B cell (primary cell): ENCODE data around the gene ADRB2. TPM values are rescaled to one million over a fixed set of nuclear protein-coding genes. Genes with fewer than 3 reads are reported as not detected.

Experiments
- ATAC-seq: fragments of 200-7000 bp; cut with Tn5 transposase; one replicate; pipeline ENCODE4 v1.10.0; 2021; ENCODE audit warnings: low read depth, mild to moderate bottlenecking, moderate number of reproducible peaks, moderate library complexity
- CTCF ChIA-PET: fragments of 350-600 bp; sonication (Branson Sonifier 250); formaldehyde crosslinking; loops from one replicate; lab custom pipeline; 2021; ENCODE audit warnings: antibody characterized with exemption, inconsistent platforms; lab: Charles Lee
- POLR2A ChIA-PET: fragments of 350-600 bp; sonication (Branson Sonifier 250); formaldehyde crosslinking; loops from one replicate; lab custom pipeline; 2021; ENCODE audit warnings: antibody characterized with exemption; lab: Charles Lee
- DNase-seq: peaks from one replicate; pipeline ENCODE4 v3.0.0; 2013
- H2AFZ ChIP-seq: 2 replicates; pipeline ENCODE4 v1.6.1; 2012; ENCODE audit warnings: mild to moderate bottlenecking, low read depth, low read length; ENCODE audit not compliant: insufficient read depth, poor library complexity, severe bottlenecking
- H3K27ac ChIP-seq, 2 donors: 1 replicate in 1 of 2; 2 replicates in 1 of 2; pipeline ENCODE4 v1.5.1; 2012 to 2013; ENCODE audit warnings: low read length in 2 of 2, mild to moderate bottlenecking in 2 of 2, moderate library complexity in 1 of 2
- H3K27me3 ChIP-seq, 4 experiments: fragments of 200-600 bp in 1 of 4; sonication (generic) in 1 of 4; replicated peaks in 1 of 4; 1 replicate in 2 of 4; 2 replicates in 2 of 4; pipeline versions ENCODE4 v1.6.1 to v1.7.0; 2013 to 2016; ENCODE audit warnings: low read length in 3 of 4, mild to moderate bottlenecking in 2 of 4, mixed read lengths in 1 of 4, moderate library complexity in 1 of 4; ENCODE audit not compliant: insufficient read depth in 4 of 4, control insufficient read depth in 3 of 4; ENCODE audit errors: control extremely low read depth in 1 of 4
- H3K36me3 ChIP-seq, 2 experiments: replicated peaks in 1 of 2; 1 replicate in 1 of 2; 2 replicates in 1 of 2; pipeline versions ENCODE4 v1.6.1 to v1.7.1; 2013; ENCODE audit warnings: low read length in 1 of 2; ENCODE audit not compliant: insufficient read depth in 2 of 2, control insufficient read depth in 1 of 2; ENCODE audit errors: control extremely low read depth in 1 of 2, extremely low read depth in 1 of 2
- H3K4me1 ChIP-seq, 2 donors: fragments of 200-600 bp in 1 of 2; sonication (generic) in 1 of 2; 1 replicate in 1 of 2; 2 replicates in 1 of 2; pipeline versions ENCODE4 v1.5.1 to v1.6.1; 2013 to 2017; ENCODE audit warnings: low read length in 2 of 2; ENCODE audit not compliant: control insufficient read depth in 2 of 2, insufficient read depth in 2 of 2
- H3K4me2 ChIP-seq: replicated peaks from 2 replicates; pipeline ENCODE3; 2012; ENCODE audit warnings: mild to moderate bottlenecking, low read depth, low read length; ENCODE audit not compliant: poor library complexity, severe bottlenecking
- H3K4me3 ChIP-seq, 5 experiments: fragments of 200-600 bp in 1 of 5; sonication (generic) in 1 of 5; 1 replicate in 3 of 5; 2 replicates in 2 of 5; pipeline versions ENCODE4 v1.5.1 to v1.7.0; 2011 to 2016; ENCODE audit warnings: low read length in 4 of 5, mild to moderate bottlenecking in 4 of 5, low read depth in 2 of 5, control low read depth in 1 of 5, moderate library complexity in 1 of 5; ENCODE audit not compliant: insufficient read depth in 1 of 5; ENCODE audit errors: control extremely low read depth in 1 of 5, extremely low read depth in 1 of 5
- H3K79me2 ChIP-seq: fragments of 200-600 bp; sonication (generic); one replicate; pipeline ENCODE4 v1.6.0; 2016; ENCODE audit warnings: low read length; ENCODE audit not compliant: control insufficient read depth, insufficient read depth
- H3K9ac ChIP-seq: fragments of 200-600 bp; sonication (generic); 2 replicates; pipeline ENCODE4 v1.6.1; 2017; ENCODE audit warnings: mild to moderate bottlenecking, low read length, moderate library complexity
- H3K9me3 ChIP-seq, 3 donors: one replicate each; pipeline versions ENCODE4 v1.6.1 to v1.7.1; 2013; ENCODE audit warnings: low read length in 2 of 3; ENCODE audit not compliant: control insufficient read depth in 2 of 3, insufficient read depth in 1 of 3; ENCODE audit errors: control extremely low read depth in 1 of 3
- H4K20me1 ChIP-seq: 2 replicates; pipeline ENCODE4 v1.6.0; 2012; ENCODE audit warnings: mild to moderate bottlenecking, low read length; ENCODE audit not compliant: insufficient read depth, control insufficient read depth, poor library complexity, severe bottlenecking
- H3K27ac Mint-ChIP-seq: one replicate; pipeline ENCODE4 v1.8.0; 2021; ENCODE audit warnings: mixed read lengths
- H3K27me3 Mint-ChIP-seq: one replicate; pipeline ENCODE4 v1.8.0; 2021; ENCODE audit warnings: mixed read lengths
- H3K4me1 Mint-ChIP-seq: one replicate; pipeline ENCODE4 v1.8.0; 2021; ENCODE audit warnings: mixed read lengths
- H3K4me3 Mint-ChIP-seq: one replicate; pipeline ENCODE4 v1.8.0; 2021; ENCODE audit warnings: mixed read lengths
- H3K9me3 Mint-ChIP-seq: one replicate; pipeline ENCODE4 v1.8.0; 2022; ENCODE audit warnings: mixed read lengths; ENCODE audit not compliant: insufficient read depth
- CTCF ChIP-seq: fragments of 200-600 bp; IDR thresholded peaks from one replicate; pipeline ENCODE4 v1.8.0; 2022; ENCODE audit warnings: antibody characterized with exemption, mild to moderate bottlenecking
- EZH2 ChIP-seq: IDR thresholded peaks from 2 replicates; pipeline ENCODE4 v1.6.1; 2012; ENCODE audit warnings: borderline replicate concordance, low read depth, mild to moderate bottlenecking, moderate library complexity, low read length; ENCODE audit not compliant: insufficient read depth, poor library complexity, severe bottlenecking
- WGBS: methylation state at CpG from one replicate; pipeline ENCODE4 v1.1.5; 2013; ENCODE audit warnings: missing lambda C conversion rate; ENCODE audit not compliant: insufficient coverage; 5-methylcytosine and 5-hydroxymethylcytosine counted together
- intact Hi-C: fragments of 100-400 bp; cut with micrococcal nuclease; formaldehyde crosslinking; loops from one replicate; pipeline ENCODE4 v1.10.0; 2022
- polyA plus RNA-seq: library from polyadenylated mRNA; depleted of rRNA; stranded (reverse); fragments of >200 nt; gene quantifications from 2 replicates; pipeline ENCODE4 v1.2.3, GENCODE V29; 2012
- total RNA-seq, 2 donors: library from RNA; stranded (reverse); fragments of 120-200 nt in 1 of 2; gene quantifications; 1 replicate in 1 of 2; 2 replicates in 1 of 2; pipeline versions ENCODE4 v1.2.3 to v1.2.4, GENCODE V29; 2013 to 2022

ADRB2 gene
- total and polyA plus RNA-seq, 2 donors (not counting 1 experiment from before 2014, with no cell fraction given) = 6.0 to 12.4 TPM

GRCh38 chr5:148841519-148841918 is 15.1 kb downstream of the ADRB2 start:
- H3K9ac ChIP-seq = no peak overlapping the region
- no peak overlapping the region for H3K4me3 ChIP-seq
- WGBS = no CpG with 5 or more reads among the region's 3 CpGs
- no peaks in the 10 kb centered on the region for H3K27me3 ChIP-seq
- Mint-ChIP-seq H3K4me3 (no peak overlapping the region), H3K9me3 (no peaks in the 10 kb centered on the region), H3K27ac (no peak overlapping the region), H3K4me1 (peaks cover 37% of the 10 kb centered on the region), H3K27me3 (no peaks in the 10 kb centered on the region)
- no peaks in the 10 kb centered on the region for H3K36me3 ChIP-seq
- no peak overlapping the region for H2AFZ ChIP-seq
- intact Hi-C loops = no loop called here
- peaks cover 0 to 1% (median 0%) of the 10 kb centered on the region in 3 donors for H3K9me3 ChIP-seq
- no peaks in the 10 kb centered on the region for H4K20me1 ChIP-seq
- H3K4me2 ChIP-seq = no peak overlapping the region
- ATAC-seq = no peak
- no peak overlapping the region for H3K27ac ChIP-seq
- no peak for DNase-seq
- TF ChIP-seq EZH2 (no peak), CTCF (no peak)
- peaks cover 19 to 31% of the 10 kb centered on the region in 2 donors for H3K4me1 ChIP-seq
- ChIA-PET CTCF (interaction anchor here (1.0 kb wide), 1 partner anchor 9 kb away, joined by 4 read pairs; no protein-coding TSS in a partner anchor), POLR2A (no interaction called here)
- peaks cover 84% of the 10 kb centered on the region for H3K79me2 ChIP-seq

GRCh38 chr5:148842161-148842560 is 15.8 kb downstream of the ADRB2 start:
- ChIA-PET POLR2A (no interaction called here), CTCF (interaction anchor here (1.0 kb wide), 2 partner anchors 8 to 116 kb away, joined by 3 to 4 read pairs; no protein-coding TSS in a partner anchor)
- no peak overlapping the region for H3K27ac ChIP-seq
- peaks cover 0 to under 1% (median 0%) of the 10 kb centered on the region in 3 donors for H3K9me3 ChIP-seq
- H3K27ac Mint-ChIP-seq = no peak overlapping the region
- H3K4me2 ChIP-seq = no peak overlapping the region
- H3K27me3 ChIP-seq = no peaks in the 10 kb centered on the region
- no peak overlapping the region for H3K4me3 ChIP-seq
- peaks cover 30% of the 10 kb centered on the region for H3K4me1 Mint-ChIP-seq
- intact Hi-C loops = no loop called here
- no peak for ATAC-seq
- no peak overlapping the region for H3K4me3 Mint-ChIP-seq
- H3K36me3 ChIP-seq = no peaks in the 10 kb centered on the region
- H3K9me3 Mint-ChIP-seq = no peaks in the 10 kb centered on the region
- no peak for DNase-seq
- TF ChIP-seq EZH2 (no peak), CTCF (no peak)
- H2AFZ ChIP-seq = no peak overlapping the region
- 91% methylated on average over 2 of the region's 2 CpGs for WGBS
- no peaks in the 10 kb centered on the region for H4K20me1 ChIP-seq
- peaks cover 78% of the 10 kb centered on the region for H3K79me2 ChIP-seq
- peaks cover 13 to 24% of the 10 kb centered on the region in 2 donors for H3K4me1 ChIP-seq
- H3K27me3 Mint-ChIP-seq = no peaks in the 10 kb centered on the region
- H3K9ac ChIP-seq = no peak overlapping the region
